ENCODE results near the gene NT5C1B.

DNA sequence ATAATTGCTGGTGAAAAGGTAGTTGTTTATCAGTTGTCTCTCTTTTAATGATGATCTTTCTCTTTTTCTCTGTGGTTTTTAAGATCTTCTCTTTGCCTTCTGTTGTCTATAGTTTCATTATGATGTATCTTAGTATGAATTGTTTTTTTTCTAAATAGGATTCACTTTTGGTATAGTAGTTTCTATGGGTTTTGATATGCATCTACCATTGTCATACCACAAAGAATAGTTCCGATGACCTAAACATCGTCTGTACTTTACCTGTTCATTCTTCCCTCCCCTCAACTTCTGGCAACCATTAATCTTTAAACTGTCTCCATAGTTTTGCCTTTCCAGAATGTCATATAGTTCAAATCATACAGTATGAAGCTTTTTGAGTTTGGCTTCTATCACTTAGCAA, 48.5 kb downstream of the NT5C1B start:
- TF ChIP-seq, protein P1, sequence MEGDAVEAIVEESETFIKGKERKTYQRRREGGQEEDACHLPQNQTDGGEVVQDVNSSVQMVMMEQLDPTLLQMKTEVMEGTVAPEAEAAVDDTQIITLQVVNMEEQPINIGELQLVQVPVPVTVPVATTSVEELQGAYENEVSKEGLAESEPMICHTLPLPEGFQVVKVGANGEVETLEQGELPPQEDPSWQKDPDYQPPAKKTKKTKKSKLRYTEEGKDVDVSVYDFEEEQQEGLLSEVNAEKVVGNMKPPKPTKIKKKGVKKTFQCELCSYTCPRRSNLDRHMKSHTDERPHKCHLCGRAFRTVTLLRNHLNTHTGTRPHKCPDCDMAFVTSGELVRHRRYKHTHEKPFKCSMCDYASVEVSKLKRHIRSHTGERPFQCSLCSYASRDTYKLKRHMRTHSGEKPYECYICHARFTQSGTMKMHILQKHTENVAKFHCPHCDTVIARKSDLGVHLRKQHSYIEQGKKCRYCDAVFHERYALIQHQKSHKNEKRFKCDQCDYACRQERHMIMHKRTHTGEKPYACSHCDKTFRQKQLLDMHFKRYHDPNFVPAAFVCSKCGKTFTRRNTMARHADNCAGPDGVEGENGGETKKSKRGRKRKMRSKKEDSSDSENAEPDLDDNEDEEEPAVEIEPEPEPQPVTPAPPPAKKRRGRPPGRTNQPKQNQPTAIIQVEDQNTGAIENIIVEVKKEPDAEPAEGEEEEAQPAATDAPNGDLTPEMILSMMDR (conservative IDR thresholded peaks at IDR 0.05; ENCODE audit: low read length), result no peak
- no peak for TF ChIP-seq EZH2phosphoT487 (IDR thresholded peaks at IDR 0.05; ENCODE audit: borderline replicate concordance)
